Ishikawa (cell line): ENCODE measurements around the gene GDNF.

Experiments used
- CEBPB ChIP-seq: IDR thresholded peaks from 2 replicates; pipeline ENCODE4 v1.6.1; 2012
- CREB1 ChIP-seq: IDR thresholded peaks from 2 replicates; pipeline ENCODE4 v1.6.1; 2012; ENCODE audit warnings: low read depth
- EGR1 ChIP-seq: IDR thresholded peaks from 2 replicates; pipeline ENCODE4 v1.6.1; 2012
- EP300 ChIP-seq: IDR thresholded peaks from 2 replicates; pipeline ENCODE4 v1.6.1; 2012; ENCODE audit warnings: borderline replicate concordance
- FOXM1 ChIP-seq: IDR thresholded peaks from 2 replicates; pipeline ENCODE4 v1.6.1; 2012; ENCODE audit warnings: low read depth, borderline replicate concordance
- MAX ChIP-seq: IDR thresholded peaks from 2 replicates; pipeline ENCODE4 v1.6.1; 2012
- NFIC ChIP-seq: IDR thresholded peaks from 2 replicates; pipeline ENCODE4 v1.6.1; 2012
- RAD21 ChIP-seq: IDR thresholded peaks from 2 replicates; pipeline ENCODE4 v1.6.1; 2012; ENCODE audit warnings: low read depth
- REST ChIP-seq: IDR thresholded peaks from 2 replicates; pipeline ENCODE4 v1.6.1; 2012; ENCODE audit warnings: low read depth, mild to moderate bottlenecking
- TAF1 ChIP-seq: IDR thresholded peaks from 2 replicates; pipeline ENCODE4 v1.6.1; 2012; ENCODE audit warnings: low read depth, mild to moderate bottlenecking
- TCF12 ChIP-seq: IDR thresholded peaks from 2 replicates; pipeline ENCODE4 v1.6.1; 2012; ENCODE audit warnings: low read depth
- TEAD4 ChIP-seq: IDR thresholded peaks from 2 replicates; pipeline ENCODE4 v1.6.1; 2012
- YY1 ChIP-seq: IDR thresholded peaks from 2 replicates; pipeline ENCODE4 v1.6.1; 2012; ENCODE audit warnings: low read depth
- ZBTB7A ChIP-seq: IDR thresholded peaks from 2 replicates; pipeline ENCODE4 v1.6.1; 2012; ENCODE audit warnings: low read depth
- TF ChIP-seq, protein P1 (sequence below): IDR thresholded peaks from 2 replicates; pipeline ENCODE4 v1.6.1; 2012

Gene GDNF

GRCh38 chr5:37836592-37837413 lies 3.0 kb downstream of the GDNF start:
- TF ChIP-seq YY1 (no peak), MAX (peak; percentile 34; the same call in 1 of the 2 replicates), EGR1 (no peak), TCF12 (no peak)

DNA sequence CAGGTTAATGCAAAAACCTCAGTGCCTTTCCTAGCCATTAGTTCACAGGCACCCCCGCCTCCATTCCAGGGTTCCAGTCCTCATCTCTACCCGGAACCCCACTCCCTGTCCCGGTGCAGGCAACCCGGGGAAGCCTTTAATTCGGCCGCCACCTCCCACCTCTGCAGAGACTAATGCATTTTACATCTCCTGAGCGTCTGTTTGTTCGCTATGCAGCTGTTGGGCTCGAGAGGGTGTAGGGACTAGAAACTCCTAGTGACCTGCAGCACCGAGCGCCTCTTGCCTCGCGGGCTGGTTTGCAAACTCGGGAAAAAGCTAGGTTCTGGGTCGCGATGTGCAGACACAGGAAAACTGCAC lies 3.6 kb downstream of the GDNF start:
- TF ChIP-seq, protein P1, sequence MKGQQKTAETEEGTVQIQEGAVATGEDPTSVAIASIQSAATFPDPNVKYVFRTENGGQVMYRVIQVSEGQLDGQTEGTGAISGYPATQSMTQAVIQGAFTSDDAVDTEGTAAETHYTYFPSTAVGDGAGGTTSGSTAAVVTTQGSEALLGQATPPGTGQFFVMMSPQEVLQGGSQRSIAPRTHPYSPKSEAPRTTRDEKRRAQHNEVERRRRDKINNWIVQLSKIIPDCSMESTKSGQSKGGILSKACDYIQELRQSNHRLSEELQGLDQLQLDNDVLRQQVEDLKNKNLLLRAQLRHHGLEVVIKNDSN: no peak
- TF ChIP-seq ZBTB7A (no peak), YY1 (no peak), EP300 (no peak), FOXM1 (no peak), TAF1 (no peak), TEAD4 (no peak), EGR1 (no peak), CREB1 (no peak), REST (no peak), NFIC (no peak), TCF12 (no peak), MAX (no peak), RAD21 (no peak), CEBPB (no peak)

DNA sequence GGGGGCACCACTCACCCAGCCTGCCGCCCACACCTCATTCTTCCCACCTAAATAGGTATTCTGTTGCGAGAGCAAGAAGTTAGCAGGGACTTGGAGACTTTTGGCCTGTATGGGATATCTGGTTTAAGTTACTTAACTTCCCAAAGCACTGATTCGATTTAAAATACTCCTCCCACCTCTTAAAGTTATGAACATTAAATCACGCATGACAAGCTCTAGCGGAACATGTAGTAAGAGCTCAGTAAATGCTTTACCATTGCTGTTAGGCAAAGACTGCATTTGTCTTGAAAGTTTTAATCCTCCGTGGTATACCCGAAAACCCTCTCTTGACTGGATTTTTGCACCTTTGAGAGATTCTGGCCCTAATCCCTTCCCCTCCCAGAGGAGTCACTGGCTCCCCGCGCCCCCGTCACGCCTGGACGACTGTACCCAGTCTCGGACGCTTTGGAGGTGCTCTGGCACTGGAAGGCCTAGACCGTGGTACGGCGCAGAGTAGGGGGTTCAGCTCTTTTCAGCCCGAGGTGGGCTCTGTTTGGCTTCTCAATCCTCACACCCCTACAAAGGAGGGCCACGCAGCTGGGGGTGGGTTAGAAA lies 4.4 kb downstream of the GDNF start:
- TF ChIP-seq ZBTB7A (no peak), TEAD4 (no peak), RAD21 (no peak), REST (no peak), EP300 (no peak), FOXM1 (no peak)

- TF ChIP-seq, protein P1: no peak
- TF ChIP-seq MAX (no peak), TAF1 (no peak), EGR1 (no peak), EP300 (no peak), CREB1 (no peak), NFIC (no peak), REST (no peak), TCF12 (no peak), TEAD4 (no peak), YY1 (no peak), FOXM1 (no peak)
Observed at GRCh38 chr5:37834542-37835379, 5.1 kb downstream of the GDNF start.
